ENCODE results near the gene CRLF1. TPM values are rescaled to one million over a fixed set of nuclear protein-coding genes. Genes with fewer than 3 reads are reported as not detected.
"Not testable (repeated sequence)": the region's sequence is repeated elsewhere in the genome, so short reads cannot be mapped to it uniquely, and the experiment has no call there.

The CRLF1 gene
- total RNA-seq, 4 donors from 2014 or later = 41.5 to 153 (median 59.6) TPM

- Histone ChIP-seq H3K9me3 (no peaks in the 10 kb centered on the region), H3K27ac (replicated peaks in 1 of 4) (no peak overlapping the region), H3K27me3 (peaks cover 10 to 96% (median 49%) of the 10 kb centered on the region in 4 donors), H3K36me3 (no peaks in the 10 kb centered on the region), H3K4me1 (peaks cover 18 to 45% (median 39%) of the 10 kb centered on the region in 4 donors), H3K4me3 (peak overlapping the region in 1 of 4 donors; percentile 53)
- intact Hi-C loops (cut with DNase I) = no loop called here
- TF ChIP-seq POLR2A (IDR thresholded peaks at IDR 0.05; ENCODE audit: low read depth) = no peak
- TF ChIP-seq EP300 (IDR thresholded peaks at IDR 0.05) = no peak
- no peak for TF ChIP-seq CTCF (IDR thresholded peaks at IDR 0.05)
- no peak for TF ChIP-seq POLR2AphosphoS5 (IDR thresholded peaks at IDR 0.05)
- DNase-seq (ENCODE audit: extremely low spot score) = no peak
- WGBS = 62% methylated on average over 10 of the region's 10 CpGs
Measured at GRCh38 chr19:18604820-18605159, 1.8 kb downstream of the CRLF1 start.

GRCh38 chr19:18603958-18604819 lies 2.4 kb downstream of the CRLF1 start:
- peaks cover 10 to 96% (median 48%) of the 10 kb centered on the region in 4 donors for H3K27me3 ChIP-seq
- intact Hi-C loops (cut with DNase I) = no loop called here
- 51% methylated on average over 14 of the region's 26 CpGs for WGBS
- no peak for DNase-seq (ENCODE audit: extremely low spot score)
- H3K4me1 ChIP-seq = peaks cover 18 to 45% (median 39%) of the 10 kb centered on the region in 4 donors
- no peak overlapping the region for H3K27ac ChIP-seq (replicated peaks in 1 of 4)
- TF ChIP-seq EP300 (IDR thresholded peaks at IDR 0.05) (no peak), POLR2AphosphoS5 (IDR thresholded peaks at IDR 0.05) (no peak), POLR2A (IDR thresholded peaks at IDR 0.05; ENCODE audit: low read depth) (no peak), CTCF (IDR thresholded peaks at IDR 0.05) (no peak)
- peak overlapping the region; percentile 8 to 53 (median 22) for H3K4me3 ChIP-seq
- no peaks in the 10 kb centered on the region for H3K9me3 ChIP-seq
- H3K36me3 ChIP-seq = no peaks in the 10 kb centered on the region

DNA sequence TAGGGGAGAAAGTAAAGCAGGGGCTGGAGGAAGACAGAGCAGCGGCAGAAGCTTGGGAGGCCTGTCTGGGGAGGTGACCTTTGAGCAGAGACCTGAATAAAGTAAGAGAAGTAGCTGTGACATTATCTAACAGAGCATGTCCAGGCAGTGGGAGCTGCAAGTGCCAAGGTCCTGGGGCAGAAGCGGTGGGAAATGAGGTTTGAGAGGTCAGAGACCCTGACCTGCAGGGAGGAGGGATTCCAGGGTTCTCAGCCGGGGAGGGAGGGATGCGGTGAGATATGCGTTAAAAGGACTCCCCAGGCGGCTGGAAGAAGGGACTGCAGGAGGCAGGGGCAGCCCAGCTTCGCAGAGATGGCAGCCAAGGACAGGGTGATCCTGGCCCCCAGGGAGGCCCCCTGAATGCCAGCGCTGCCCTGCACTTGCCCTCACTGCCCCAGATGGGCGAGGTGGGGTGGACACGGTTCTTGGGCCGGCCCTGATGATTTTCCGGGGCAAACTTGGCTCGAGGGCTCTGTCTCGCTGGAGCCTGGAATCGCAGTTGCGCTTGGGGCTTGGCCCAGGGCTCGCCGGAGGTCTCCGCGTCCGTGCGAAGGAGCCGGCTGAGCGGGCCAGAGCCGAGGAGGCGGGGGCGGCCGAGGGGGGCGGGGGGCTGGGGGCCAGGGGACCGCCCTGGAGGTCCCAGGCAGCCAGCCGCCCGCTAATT lies 3.2 kb downstream of the CRLF1 start:
- no peak for DNase-seq (ENCODE audit: extremely low spot score)
- Histone ChIP-seq H3K9me3 (no peaks in the 10 kb centered on the region), H3K36me3 (no peaks in the 10 kb centered on the region), H3K27ac (replicated peaks in 1 of 4) (no peak overlapping the region), H3K27me3 (peaks cover 10 to 96% (median 44%) of the 10 kb centered on the region in 4 donors), H3K4me1 (peaks cover 18 to 45% (median 39%) of the 10 kb centered on the region in 4 donors), H3K4me3 (peak overlapping the region; percentile 8 to 53 (median 22))
- intact Hi-C loops (cut with DNase I) = no loop called here
- TF ChIP-seq CTCF (IDR thresholded peaks at IDR 0.05) (peak in 1 of 3 experiments; percentile 29), POLR2A (IDR thresholded peaks at IDR 0.05; ENCODE audit: low read depth) (no peak)
- 30% methylated on average over 13 of the region's 32 CpGs for WGBS

DNA sequence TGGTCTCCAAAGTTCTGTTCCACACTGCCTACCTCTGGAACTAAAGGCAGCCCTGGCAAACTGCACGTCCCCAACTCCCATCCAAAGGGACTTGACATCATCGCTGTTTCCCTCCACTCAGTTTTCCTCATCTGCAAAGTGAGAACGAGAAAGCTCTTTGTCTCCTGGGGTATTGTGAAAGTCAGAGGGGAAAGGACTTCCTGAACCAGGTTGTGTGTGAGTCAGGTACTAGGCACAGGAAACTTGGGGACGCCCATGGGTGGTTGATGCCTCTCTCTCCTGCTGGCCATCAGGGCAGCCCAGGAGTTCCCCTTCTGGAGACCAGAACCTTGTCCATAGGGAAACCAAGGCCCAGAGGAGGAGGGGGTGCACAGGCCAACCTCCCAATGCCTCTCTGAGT lies 4.7 kb downstream of the CRLF1 start:
- no peak for DNase-seq (ENCODE audit: extremely low spot score)
- Histone ChIP-seq H3K4me1 (peaks cover 7 to 33% (median 25%) of the 10 kb centered on the region in 4 donors), H3K36me3 (no peaks in the 10 kb centered on the region), H3K4me3 (no peak overlapping the region), H3K27ac (replicated peaks in 1 of 4) (no peak overlapping the region), H3K27me3 (peaks cover 7 to 90% (median 36%) of the 10 kb centered on the region in 4 donors), H3K9me3 (no peaks in the 10 kb centered on the region)
- 95% methylated on average over 4 of the region's 4 CpGs for whole genome bisulfite sequencing
- intact Hi-C loops (cut with DNase I) = no loop called here
- no peak for TF ChIP-seq CTCF (IDR thresholded peaks at IDR 0.05)
- TF ChIP-seq EP300 (IDR thresholded peaks at IDR 0.05) = no peak
- TF ChIP-seq POLR2A (IDR thresholded peaks at IDR 0.05; ENCODE audit: low read depth) = no peak
- TF ChIP-seq POLR2AphosphoS5 (IDR thresholded peaks at IDR 0.05) = no peak

DNA sequence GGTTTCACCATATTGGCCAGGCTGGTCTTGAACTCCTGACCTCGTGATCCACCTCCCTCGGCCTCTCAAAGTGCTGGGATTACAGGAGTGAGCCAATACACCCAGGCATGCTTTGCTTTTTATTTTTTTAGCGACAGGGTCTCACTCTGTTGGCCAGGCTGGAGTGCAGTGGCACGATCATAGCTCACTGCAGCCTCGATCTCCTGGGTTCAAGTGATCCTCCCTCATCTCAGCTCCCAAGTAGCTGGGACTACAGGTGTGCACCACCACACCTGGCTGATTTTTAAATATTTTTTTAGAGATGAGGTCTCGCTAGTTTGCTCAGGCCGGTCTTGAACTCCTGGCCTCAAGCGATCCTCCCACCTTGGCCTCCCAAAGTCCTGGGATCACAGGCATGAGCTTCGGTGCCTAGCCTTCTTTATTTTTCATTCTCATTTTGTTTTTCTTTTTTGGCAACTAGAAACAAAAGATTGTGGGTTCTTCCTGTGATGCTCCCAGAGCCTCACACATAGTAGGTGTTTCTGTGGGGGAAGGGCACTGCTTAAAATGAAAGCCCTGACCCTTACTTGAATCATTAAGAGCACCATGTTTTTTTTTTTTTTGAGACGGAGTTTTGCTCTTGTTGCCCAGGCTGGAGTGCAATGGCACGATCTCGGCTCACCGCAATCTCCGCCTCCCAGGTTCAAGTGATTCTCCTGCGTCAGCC lies 5.8 kb downstream of the CRLF1 start:
- H3K9me3 ChIP-seq; H3K4me3 ChIP-seq; DNase-seq (ENCODE audit: extremely low spot score); H3K36me3 ChIP-seq; intact Hi-C loops (cut with DNase I); H3K27ac ChIP-seq (replicated peaks in 1 of 4): not testable (repeated sequence)
- 94% methylated on average over 15 of the region's 15 CpGs for WGBS
- Histone ChIP-seq H3K27me3 (peaks cover 2 to 83% (median 30%) of the 10 kb centered on the region in 4 donors), H3K4me1 (peaks cover 7 to 26% (median 18%) of the 10 kb centered on the region in 4 donors)

All from esophagus muscularis mucosa (tissue), 4 donors.